ENCODE measurements around the gene OSBPL9. TPM values are rescaled to one million over a fixed set of nuclear protein-coding genes. Genes with fewer than 3 reads are reported as not detected.

OSBPL9 gene
- total RNA-seq, 2 experiments from 2014 or later, result 35.6 to 36.5 TPM

- intact Hi-C loops (cut with DNase I, micrococcal nuclease), result no loop called here
- Mint-ChIP-seq H3K27ac (no peak overlapping the region), H3K9me3 (no peaks in the 10 kb centered on the region), H3K4me3 (no peak overlapping the region), H3K36me3 (ENCODE audit: low read depth) (no peaks in the 10 kb centered on the region), H3K27me3 (no peaks in the 10 kb centered on the region), H3K4me1 (ENCODE audit: low read depth) (peaks cover 6% of the 10 kb centered on the region)
- Histone ChIP-seq H3K27me3 (ENCODE audit: control insufficient read depth in 1 of 2, insufficient read depth in 2 of 2, low read length in 2 of 2) (no peaks in the 10 kb centered on the region), H3K4me3 (ENCODE audit: low read length) (no peak overlapping the region), H3K36me3 (ENCODE audit: insufficient read depth, low read length) (no peaks in the 10 kb centered on the region), H3K9me3 (ENCODE audit: control insufficient read depth in 1 of 2, insufficient read depth in 1 of 2, low read length in 2 of 2) (no peaks in the 10 kb centered on the region), H3K27ac (ENCODE audit: low read depth in 1 of 2, low read length in 2 of 2) (no peak overlapping the region), H3K4me1 (ENCODE audit: insufficient read depth, low read length) (no peaks in the 10 kb centered on the region)
- TF ChIP-seq CTCF (IDR thresholded peaks at IDR 0.05), result no peak
- DNase-seq (peak in 1 of 14 experiments; percentile 7), ATAC-seq (ENCODE audit: poor library complexity) (no peak)
- ChIA-PET CTCF (interaction anchor here (1.1 kb wide), 1 partner anchor 9 kb away, joined by 3 read pairs; no protein-coding TSS in a partner anchor), POLR2A (no interaction called here)
Measured at GRCh38 chr1:51666478-51666877, 49.6 kb downstream of the OSBPL9 start.

DNA sequence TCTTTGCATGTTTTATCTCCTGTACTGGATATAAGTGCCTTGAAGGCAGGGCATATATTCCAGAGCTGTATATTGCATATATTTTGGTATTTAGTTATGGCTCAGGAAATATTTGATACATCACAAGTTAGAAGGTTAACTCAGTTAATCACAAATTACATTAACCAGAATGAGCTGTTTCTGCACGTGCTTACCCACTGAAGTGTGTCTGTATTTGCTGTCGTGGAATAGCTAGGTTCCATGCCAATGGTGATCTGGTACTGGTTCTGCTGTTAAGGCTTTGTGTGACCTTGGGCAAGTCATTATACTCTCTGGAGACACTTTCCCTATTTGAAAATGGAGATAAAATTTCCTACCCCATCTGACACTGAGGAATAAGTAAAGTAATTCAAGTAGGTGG, 50.7 kb downstream of the OSBPL9 start:
- Histone ChIP-seq H3K4me3 (ENCODE audit: low read length) (no peak overlapping the region), H3K27me3 (ENCODE audit: control insufficient read depth in 1 of 2, insufficient read depth in 2 of 2, low read length in 2 of 2) (no peaks in the 10 kb centered on the region), H3K27ac (ENCODE audit: low read depth in 1 of 2, low read length in 2 of 2) (no peak overlapping the region), H3K4me1 (ENCODE audit: insufficient read depth, low read length) (no peaks in the 10 kb centered on the region), H3K36me3 (ENCODE audit: insufficient read depth, low read length) (no peaks in the 10 kb centered on the region), H3K9me3 (ENCODE audit: control insufficient read depth in 1 of 2, insufficient read depth in 1 of 2, low read length in 2 of 2) (no peaks in the 10 kb centered on the region)
- CTCF ChIA-PET, result interaction anchor here (0.5 kb wide), 2 partner anchors 30 to 299 kb away, joined by 3 read pairs; no protein-coding TSS in a partner anchor
- no peak overlapping the region for H3K27ac Mint-ChIP-seq
- TF ChIP-seq CTCF (IDR thresholded peaks at IDR 0.05), result no peak
- no peak overlapping the region for H3K4me3 Mint-ChIP-seq
- DNase-seq (no peak), ATAC-seq (ENCODE audit: poor library complexity) (no peak)
- H3K4me1 Mint-ChIP-seq (ENCODE audit: low read depth), result peaks cover 6% of the 10 kb centered on the region
- intact Hi-C loops (cut with DNase I, micrococcal nuclease), result no loop called here
- no peaks in the 10 kb centered on the region for H3K9me3 Mint-ChIP-seq
- no peaks in the 10 kb centered on the region for H3K27me3 Mint-ChIP-seq
- POLR2A ChIA-PET, result no interaction called here
- H3K36me3 Mint-ChIP-seq (ENCODE audit: low read depth), result no peaks in the 10 kb centered on the region

- Mint-ChIP-seq H3K27ac (no peak overlapping the region), H3K36me3 (ENCODE audit: low read depth) (no peaks in the 10 kb centered on the region), H3K27me3 (no peaks in the 10 kb centered on the region), H3K4me1 (ENCODE audit: low read depth) (peaks cover 6% of the 10 kb centered on the region), H3K4me3 (no peak overlapping the region), H3K9me3 (no peaks in the 10 kb centered on the region)
- CTCF ChIA-PET, result no interaction called here
- Histone ChIP-seq H3K27me3 (ENCODE audit: control insufficient read depth in 1 of 2, insufficient read depth in 2 of 2, low read length in 2 of 2) (no peaks in the 10 kb centered on the region), H3K9me3 (ENCODE audit: control insufficient read depth in 1 of 2, insufficient read depth in 1 of 2, low read length in 2 of 2) (no peaks in the 10 kb centered on the region), H3K4me1 (ENCODE audit: insufficient read depth, low read length) (no peaks in the 10 kb centered on the region), H3K4me3 (ENCODE audit: low read length) (no peak overlapping the region), H3K27ac (ENCODE audit: low read depth in 1 of 2, low read length in 2 of 2) (no peak overlapping the region), H3K36me3 (ENCODE audit: insufficient read depth, low read length) (no peaks in the 10 kb centered on the region)
- intact Hi-C loops (cut with DNase I, micrococcal nuclease), result no loop called here
- TF ChIP-seq CTCF (IDR thresholded peaks at IDR 0.05), result no peak
- no peak for ATAC-seq (ENCODE audit: poor library complexity)
- POLR2A ChIA-PET, result no interaction called here
- DNase-seq, result no peak
Measured at GRCh38 chr1:51669272-51669671, 52.4 kb downstream of the OSBPL9 start.

All from CD4-positive, alpha-beta T cell (primary cell).